GM06990 (cell line): ENCODE measurements around the gene FAM184B.

ENCODE experiments used
- DNase-seq: peaks from one replicate; pipeline ENCODE4 v3.0.0-alpha.2; 2011; ENCODE audit not compliant: insufficient read length; ENCODE audit errors: extremely low read depth
- H3K27me3 ChIP-seq: replicated peaks from 2 replicates; pipeline ENCODE4 v1.6.0; 2011; ENCODE audit warnings: low read length; ENCODE audit not compliant: control insufficient read depth, insufficient read depth
- H3K36me3 ChIP-seq: 2 replicates; pipeline ENCODE4 v1.5.1; 2011; ENCODE audit warnings: low read length; ENCODE audit not compliant: control insufficient read depth, insufficient read depth
- H3K4me3 ChIP-seq: replicated peaks from 2 replicates; pipeline ENCODE4 v1.5.1; 2011; ENCODE audit warnings: low read depth, mild to moderate bottlenecking, control low read depth, low read length
- TF ChIP-seq, protein P1 (sequence below): IDR thresholded peaks from 2 replicates; pipeline ENCODE4 v1.5.1; 2011; ENCODE audit warnings: low read length, control low read depth, mild to moderate bottlenecking, inconsistent platforms; ENCODE audit not compliant: insufficient read depth, poor library complexity, severe bottlenecking

FAM184B gene

DNA sequence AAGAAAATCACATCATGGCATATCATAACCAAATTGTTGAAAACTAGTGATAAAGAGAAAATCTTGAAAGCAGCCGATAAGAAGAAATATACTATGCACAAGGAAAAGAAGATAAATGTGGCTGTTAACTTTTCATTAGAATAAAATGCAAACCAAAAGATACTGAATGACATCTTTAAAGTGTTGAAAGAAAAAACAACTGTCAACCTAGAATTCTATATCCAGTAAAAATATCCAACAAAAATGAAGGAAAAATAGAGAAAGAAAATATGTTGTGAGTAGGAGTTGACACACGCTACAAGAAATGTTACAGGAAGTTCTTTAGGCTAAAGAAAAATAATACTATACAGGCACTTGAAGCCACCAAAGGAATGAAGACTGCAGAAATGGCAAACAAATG, 82.0 kb downstream of the FAM184B start:
- Histone ChIP-seq H3K4me3 (no peak overlapping the region), H3K27me3 (no peaks in the 10 kb centered on the region), H3K36me3 (no peaks in the 10 kb centered on the region)
- TF ChIP-seq, protein P1, sequence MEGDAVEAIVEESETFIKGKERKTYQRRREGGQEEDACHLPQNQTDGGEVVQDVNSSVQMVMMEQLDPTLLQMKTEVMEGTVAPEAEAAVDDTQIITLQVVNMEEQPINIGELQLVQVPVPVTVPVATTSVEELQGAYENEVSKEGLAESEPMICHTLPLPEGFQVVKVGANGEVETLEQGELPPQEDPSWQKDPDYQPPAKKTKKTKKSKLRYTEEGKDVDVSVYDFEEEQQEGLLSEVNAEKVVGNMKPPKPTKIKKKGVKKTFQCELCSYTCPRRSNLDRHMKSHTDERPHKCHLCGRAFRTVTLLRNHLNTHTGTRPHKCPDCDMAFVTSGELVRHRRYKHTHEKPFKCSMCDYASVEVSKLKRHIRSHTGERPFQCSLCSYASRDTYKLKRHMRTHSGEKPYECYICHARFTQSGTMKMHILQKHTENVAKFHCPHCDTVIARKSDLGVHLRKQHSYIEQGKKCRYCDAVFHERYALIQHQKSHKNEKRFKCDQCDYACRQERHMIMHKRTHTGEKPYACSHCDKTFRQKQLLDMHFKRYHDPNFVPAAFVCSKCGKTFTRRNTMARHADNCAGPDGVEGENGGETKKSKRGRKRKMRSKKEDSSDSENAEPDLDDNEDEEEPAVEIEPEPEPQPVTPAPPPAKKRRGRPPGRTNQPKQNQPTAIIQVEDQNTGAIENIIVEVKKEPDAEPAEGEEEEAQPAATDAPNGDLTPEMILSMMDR, result no peak
- no peak for DNase-seq

DNA sequence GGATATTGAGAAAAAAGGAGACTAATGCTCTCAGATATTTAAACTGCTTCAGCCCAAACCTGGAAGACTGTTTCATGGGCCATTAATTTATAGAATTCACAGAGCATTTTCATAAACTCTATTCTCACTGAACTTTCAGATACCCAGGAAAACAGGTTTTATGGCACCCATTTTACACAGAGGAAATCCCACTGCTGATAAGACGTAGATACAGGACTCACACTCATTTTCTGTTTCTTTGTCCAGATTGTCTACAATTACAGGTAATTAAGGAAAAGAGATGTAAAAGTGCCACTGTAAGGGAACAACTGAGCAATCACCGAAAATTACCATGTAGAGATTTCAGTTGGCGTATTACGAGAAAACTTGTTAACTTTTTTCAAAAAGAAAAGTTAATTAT, 83.3 kb downstream of the FAM184B start:
- Histone ChIP-seq H3K27me3 (no peaks in the 10 kb centered on the region), H3K4me3 (no peak overlapping the region), H3K36me3 (no peaks in the 10 kb centered on the region)
- no peak for DNase-seq
- TF ChIP-seq, protein P1, result no peak

DNA sequence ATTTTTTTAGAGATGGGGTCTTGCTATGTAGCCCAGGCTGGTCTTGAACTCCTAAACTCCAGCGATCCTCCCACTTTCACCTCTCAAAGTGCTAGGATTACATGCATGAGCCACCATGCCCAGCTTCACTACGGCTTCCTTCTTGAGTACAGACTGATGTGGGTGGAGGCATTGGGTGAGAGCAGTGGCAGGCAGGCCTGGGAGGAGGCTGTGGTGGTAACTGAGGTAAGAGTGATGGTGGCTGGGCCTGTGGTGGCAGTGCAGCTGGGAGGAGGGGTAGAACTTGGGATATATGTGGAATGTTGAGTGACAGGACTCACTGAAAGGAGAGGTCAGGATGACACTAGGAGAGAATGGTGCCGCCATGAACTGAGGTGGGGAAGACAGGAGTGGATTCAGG, 86.1 kb downstream of the FAM184B start:
- no peak for DNase-seq
- Histone ChIP-seq H3K4me3 (no peak overlapping the region), H3K36me3 (no peaks in the 10 kb centered on the region), H3K27me3 (no peaks in the 10 kb centered on the region)
- TF ChIP-seq, protein P1, result no peak

DNA sequence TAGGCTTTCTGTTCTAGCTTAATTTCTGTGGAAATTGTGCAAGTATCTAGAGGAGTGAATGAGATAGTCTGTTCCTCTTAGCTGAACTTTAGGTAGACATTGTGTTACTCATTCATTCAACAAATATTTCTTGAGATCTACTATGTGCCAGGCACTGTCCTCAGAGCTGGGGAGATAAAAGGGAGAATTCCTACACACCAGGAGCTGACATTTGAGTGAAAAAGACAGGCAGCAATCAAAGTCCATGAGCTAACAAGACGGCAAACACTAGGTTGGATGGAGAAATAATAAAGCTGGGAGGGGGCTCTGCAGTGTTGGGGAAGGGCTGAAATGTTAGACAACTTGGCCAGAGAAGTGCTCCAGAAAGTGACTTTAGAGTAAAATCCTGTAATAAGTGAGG, 86.9 kb downstream of the FAM184B start:
- no peak for DNase-seq
- TF ChIP-seq, protein P1, result no peak
- H3K4me3 ChIP-seq, result no peak overlapping the region
- H3K36me3 ChIP-seq, result no peaks in the 10 kb centered on the region
- no peaks in the 10 kb centered on the region for H3K27me3 ChIP-seq

DNA sequence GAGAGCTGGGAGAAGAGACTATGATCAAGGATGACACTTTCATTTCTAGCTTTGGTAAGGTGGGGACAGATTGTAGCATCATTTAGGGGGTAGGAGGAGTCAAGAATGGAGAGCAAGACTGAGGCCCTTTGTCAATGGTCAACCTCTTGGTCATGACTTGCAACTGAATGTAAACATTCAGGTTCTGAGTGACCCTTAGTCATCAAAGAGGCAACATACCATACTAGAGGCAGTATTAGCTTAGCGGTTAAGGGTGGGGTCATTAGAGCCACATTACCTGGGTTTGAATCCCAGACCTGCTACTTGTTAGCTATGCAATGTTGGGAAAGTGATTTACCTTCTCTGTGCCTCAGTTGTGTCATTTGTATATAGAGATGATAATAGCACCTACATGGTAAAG, 90.5 kb downstream of the FAM184B start:
- H3K36me3 ChIP-seq, result no peaks in the 10 kb centered on the region
- no peak for DNase-seq
- H3K4me3 ChIP-seq, result no peak overlapping the region
- H3K27me3 ChIP-seq, result no peaks in the 10 kb centered on the region
- TF ChIP-seq, protein P1, result no peak

DNA sequence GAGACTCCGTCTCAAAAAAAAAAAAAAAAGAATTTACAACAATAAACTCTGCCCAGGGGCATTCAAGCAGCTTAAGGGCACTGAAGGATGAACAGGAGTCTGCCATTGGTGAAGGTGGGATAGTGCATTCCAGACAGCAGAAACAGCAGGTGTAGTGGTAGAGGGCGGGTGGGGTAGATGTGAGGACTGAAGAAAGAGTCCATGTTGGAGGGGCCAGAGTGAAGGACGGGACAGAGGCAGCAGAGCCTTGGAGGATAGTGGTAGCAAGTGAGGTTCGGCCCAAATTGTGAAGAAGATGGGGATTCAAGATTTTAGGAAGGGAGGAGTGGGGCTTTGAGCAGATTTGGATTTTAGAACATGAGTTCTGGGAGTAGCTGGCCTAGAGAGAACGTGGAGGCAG, 91.3 kb downstream of the FAM184B start:
- no peaks in the 10 kb centered on the region for H3K27me3 ChIP-seq
- H3K4me3 ChIP-seq, result no peak overlapping the region
- no peaks in the 10 kb centered on the region for H3K36me3 ChIP-seq
- DNase-seq, result no peak
- TF ChIP-seq, protein P1, result no peak
